NB4 (cell line): ENCODE results near the gene ADPRS.

Experiments
- TF ChIP-seq, protein P1 (sequence below): IDR thresholded peaks from one replicate; pipeline ENCODE4 v1.5.1; 2012; ENCODE audit warnings: low read depth, low read length
- TF ChIP-seq, protein P2 (sequence below): IDR thresholded peaks from 2 replicates; pipeline ENCODE4 v1.6.1; 2011; ENCODE audit warnings: low read depth, low read length

DNA sequence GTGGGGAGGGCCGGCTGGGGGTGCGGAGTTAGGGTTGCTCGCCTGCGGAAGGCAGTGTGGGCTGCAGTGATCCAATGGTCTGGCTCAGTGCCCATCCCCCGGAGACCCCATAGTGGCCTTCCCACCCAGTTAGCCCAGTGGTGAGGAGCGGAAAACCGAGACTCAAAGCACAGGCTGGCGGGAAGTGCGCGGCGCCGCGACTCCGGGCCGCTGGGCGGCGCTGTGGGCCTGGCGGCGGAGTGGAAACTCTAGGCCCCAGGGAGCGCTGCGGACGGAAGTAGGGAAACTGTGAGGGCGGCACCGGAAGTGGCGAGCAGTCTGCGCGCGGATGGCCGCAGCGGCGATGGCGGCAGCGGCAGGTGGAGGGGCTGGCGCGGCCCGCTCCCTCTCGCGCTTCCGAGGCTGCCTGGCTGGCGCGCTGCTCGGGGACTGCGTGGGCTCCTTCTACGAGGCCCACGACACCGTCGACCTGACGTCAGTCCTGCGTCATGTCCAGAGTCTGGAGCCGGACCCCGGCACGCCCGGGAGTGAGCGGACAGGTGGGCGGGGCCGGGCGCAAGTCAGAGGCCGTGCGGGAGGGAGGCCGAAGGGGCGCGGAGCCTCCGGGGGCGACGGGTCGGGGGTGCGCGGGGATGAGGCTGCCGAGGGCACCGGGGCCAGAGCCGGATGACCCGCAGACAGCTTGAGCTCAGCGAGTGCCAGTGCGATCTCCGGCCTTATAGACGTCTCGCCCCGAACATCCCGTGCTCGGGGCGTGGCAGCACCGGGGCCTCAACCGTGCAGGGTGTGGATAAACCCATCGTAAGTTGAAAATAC lies at the start of gene ADPRS:
- TF ChIP-seq, protein P1, sequence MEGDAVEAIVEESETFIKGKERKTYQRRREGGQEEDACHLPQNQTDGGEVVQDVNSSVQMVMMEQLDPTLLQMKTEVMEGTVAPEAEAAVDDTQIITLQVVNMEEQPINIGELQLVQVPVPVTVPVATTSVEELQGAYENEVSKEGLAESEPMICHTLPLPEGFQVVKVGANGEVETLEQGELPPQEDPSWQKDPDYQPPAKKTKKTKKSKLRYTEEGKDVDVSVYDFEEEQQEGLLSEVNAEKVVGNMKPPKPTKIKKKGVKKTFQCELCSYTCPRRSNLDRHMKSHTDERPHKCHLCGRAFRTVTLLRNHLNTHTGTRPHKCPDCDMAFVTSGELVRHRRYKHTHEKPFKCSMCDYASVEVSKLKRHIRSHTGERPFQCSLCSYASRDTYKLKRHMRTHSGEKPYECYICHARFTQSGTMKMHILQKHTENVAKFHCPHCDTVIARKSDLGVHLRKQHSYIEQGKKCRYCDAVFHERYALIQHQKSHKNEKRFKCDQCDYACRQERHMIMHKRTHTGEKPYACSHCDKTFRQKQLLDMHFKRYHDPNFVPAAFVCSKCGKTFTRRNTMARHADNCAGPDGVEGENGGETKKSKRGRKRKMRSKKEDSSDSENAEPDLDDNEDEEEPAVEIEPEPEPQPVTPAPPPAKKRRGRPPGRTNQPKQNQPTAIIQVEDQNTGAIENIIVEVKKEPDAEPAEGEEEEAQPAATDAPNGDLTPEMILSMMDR: peak; percentile 77
- TF ChIP-seq, protein P2, sequence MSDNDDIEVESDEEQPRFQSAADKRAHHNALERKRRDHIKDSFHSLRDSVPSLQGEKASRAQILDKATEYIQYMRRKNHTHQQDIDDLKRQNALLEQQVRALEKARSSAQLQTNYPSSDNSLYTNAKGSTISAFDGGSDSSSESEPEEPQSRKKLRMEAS: peak; percentile 80
